Tibial nerve (tissue), 4 donors: ENCODE measurements around the gene COL6A2.

Experiments
- CTCF ChIP-seq, 5 experiments: fragments of 200-600 bp in 3 of 5; fragments of 450-650 bp in 2 of 5; sonication (generic) in 3 of 5; IDR thresholded peaks; one replicate each; pipeline ENCODE4 v1.5.1; 2016 to 2019; ENCODE audit warnings: antibody characterized with exemption in 5 of 5, mild to moderate bottlenecking in 3 of 5, moderate library complexity in 2 of 5
- EP300 ChIP-seq, 2 donors: sonication (generic); formaldehyde crosslinking; IDR thresholded peaks; one replicate each; pipeline ENCODE4 v1.6.1; 2017; ENCODE audit warnings: antibody characterized with exemption in 2 of 2, mild to moderate bottlenecking in 1 of 2

- no peak for TF ChIP-seq CTCF (IDR thresholded peaks at IDR 0.05)
- TF ChIP-seq EP300 (IDR thresholded peaks at IDR 0.05): no peak
These were observed 15.8 kb upstream of the COL6A2 start for GRCh38 chr21:46081862-46082712.
